Ishikawa (cell line): ENCODE measurements around the gene GNA14.

Experiments used
- CEBPB ChIP-seq: IDR thresholded peaks from 2 replicates; pipeline ENCODE4 v1.6.1; 2012
- CREB1 ChIP-seq: IDR thresholded peaks from 2 replicates; pipeline ENCODE4 v1.6.1; 2012; ENCODE audit warnings: low read depth
- EGR1 ChIP-seq: IDR thresholded peaks from 2 replicates; pipeline ENCODE4 v1.6.1; 2012
- EP300 ChIP-seq: IDR thresholded peaks from 2 replicates; pipeline ENCODE4 v1.6.1; 2012; ENCODE audit warnings: borderline replicate concordance
- FOXM1 ChIP-seq: IDR thresholded peaks from 2 replicates; pipeline ENCODE4 v1.6.1; 2012; ENCODE audit warnings: low read depth, borderline replicate concordance
- NFIC ChIP-seq: IDR thresholded peaks from 2 replicates; pipeline ENCODE4 v1.6.1; 2012
- RAD21 ChIP-seq: IDR thresholded peaks from 2 replicates; pipeline ENCODE4 v1.6.1; 2012; ENCODE audit warnings: low read depth
- TAF1 ChIP-seq: IDR thresholded peaks from 2 replicates; pipeline ENCODE4 v1.6.1; 2012; ENCODE audit warnings: low read depth, mild to moderate bottlenecking
- TCF12 ChIP-seq: IDR thresholded peaks from 2 replicates; pipeline ENCODE4 v1.6.1; 2012; ENCODE audit warnings: low read depth
- TEAD4 ChIP-seq: IDR thresholded peaks from 2 replicates; pipeline ENCODE4 v1.6.1; 2012
- YY1 ChIP-seq: IDR thresholded peaks from 2 replicates; pipeline ENCODE4 v1.6.1; 2012; ENCODE audit warnings: low read depth
- ZBTB7A ChIP-seq: IDR thresholded peaks from 2 replicates; pipeline ENCODE4 v1.6.1; 2012; ENCODE audit warnings: low read depth
- TF ChIP-seq, protein P1 (sequence below): IDR thresholded peaks from 2 replicates; pipeline ENCODE4 v1.6.1; 2012
- TF ChIP-seq, protein P2 (sequence below): IDR thresholded peaks from 2 replicates; pipeline ENCODE4 v1.6.1; 2012
- TF ChIP-seq, protein P3 (sequence below): IDR thresholded peaks from 2 replicates; pipeline ENCODE4 v1.6.1; 2012; ENCODE audit warnings: low read depth, mild to moderate bottlenecking

The GNA14 gene

DNA sequence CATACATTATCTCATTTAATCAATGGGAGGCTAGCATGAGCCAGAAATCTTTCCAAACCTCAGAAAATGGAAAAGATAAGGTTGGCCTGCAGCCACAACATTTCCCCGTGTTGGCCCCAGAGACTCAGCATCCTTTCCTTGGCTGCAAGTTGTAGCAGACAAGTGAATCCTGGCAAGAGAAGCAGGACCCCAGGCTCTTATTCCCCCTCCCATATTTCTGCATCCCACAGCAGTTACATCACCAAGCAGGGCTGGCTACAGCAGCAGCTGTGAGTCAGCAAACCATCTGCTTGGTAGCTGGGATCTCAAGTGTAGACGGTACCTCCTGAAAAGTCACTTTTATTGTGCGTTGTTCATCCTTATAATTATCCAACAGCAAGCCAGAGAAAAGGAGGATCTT is 212.4 kb downstream of the GNA14 start:
- no peak for TF ChIP-seq NFIC
- TF ChIP-seq, protein P1, sequence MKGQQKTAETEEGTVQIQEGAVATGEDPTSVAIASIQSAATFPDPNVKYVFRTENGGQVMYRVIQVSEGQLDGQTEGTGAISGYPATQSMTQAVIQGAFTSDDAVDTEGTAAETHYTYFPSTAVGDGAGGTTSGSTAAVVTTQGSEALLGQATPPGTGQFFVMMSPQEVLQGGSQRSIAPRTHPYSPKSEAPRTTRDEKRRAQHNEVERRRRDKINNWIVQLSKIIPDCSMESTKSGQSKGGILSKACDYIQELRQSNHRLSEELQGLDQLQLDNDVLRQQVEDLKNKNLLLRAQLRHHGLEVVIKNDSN: no peak

DNA sequence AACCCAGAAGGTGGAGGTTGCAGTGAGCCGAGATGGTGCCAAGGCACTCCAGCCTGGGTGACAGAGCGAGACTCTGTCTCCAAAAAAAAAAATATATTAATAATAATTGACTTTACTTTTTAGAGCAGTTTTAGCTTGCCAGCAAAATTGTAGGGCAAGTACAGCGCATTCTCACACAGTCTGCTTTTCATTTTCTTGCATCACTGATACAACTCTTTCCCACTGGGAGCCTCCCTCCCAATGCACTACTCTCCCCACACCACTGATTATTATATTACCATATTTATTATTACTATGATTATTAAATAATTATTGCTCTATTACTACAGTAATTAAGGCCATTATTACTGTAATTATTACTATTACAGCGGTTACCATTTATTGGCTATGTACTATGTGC is 212.8 kb downstream of the GNA14 start:
- TF ChIP-seq NFIC (no peak), CEBPB (no peak), TAF1 (no peak), RAD21 (no peak), TCF12 (no peak), ZBTB7A (no peak), CREB1 (no peak), EP300 (no peak), TEAD4 (no peak), EGR1 (no peak), FOXM1 (no peak), YY1 (no peak)
- TF ChIP-seq, protein P2, sequence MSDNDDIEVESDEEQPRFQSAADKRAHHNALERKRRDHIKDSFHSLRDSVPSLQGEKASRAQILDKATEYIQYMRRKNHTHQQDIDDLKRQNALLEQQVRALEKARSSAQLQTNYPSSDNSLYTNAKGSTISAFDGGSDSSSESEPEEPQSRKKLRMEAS: no peak
- TF ChIP-seq, protein P3, sequence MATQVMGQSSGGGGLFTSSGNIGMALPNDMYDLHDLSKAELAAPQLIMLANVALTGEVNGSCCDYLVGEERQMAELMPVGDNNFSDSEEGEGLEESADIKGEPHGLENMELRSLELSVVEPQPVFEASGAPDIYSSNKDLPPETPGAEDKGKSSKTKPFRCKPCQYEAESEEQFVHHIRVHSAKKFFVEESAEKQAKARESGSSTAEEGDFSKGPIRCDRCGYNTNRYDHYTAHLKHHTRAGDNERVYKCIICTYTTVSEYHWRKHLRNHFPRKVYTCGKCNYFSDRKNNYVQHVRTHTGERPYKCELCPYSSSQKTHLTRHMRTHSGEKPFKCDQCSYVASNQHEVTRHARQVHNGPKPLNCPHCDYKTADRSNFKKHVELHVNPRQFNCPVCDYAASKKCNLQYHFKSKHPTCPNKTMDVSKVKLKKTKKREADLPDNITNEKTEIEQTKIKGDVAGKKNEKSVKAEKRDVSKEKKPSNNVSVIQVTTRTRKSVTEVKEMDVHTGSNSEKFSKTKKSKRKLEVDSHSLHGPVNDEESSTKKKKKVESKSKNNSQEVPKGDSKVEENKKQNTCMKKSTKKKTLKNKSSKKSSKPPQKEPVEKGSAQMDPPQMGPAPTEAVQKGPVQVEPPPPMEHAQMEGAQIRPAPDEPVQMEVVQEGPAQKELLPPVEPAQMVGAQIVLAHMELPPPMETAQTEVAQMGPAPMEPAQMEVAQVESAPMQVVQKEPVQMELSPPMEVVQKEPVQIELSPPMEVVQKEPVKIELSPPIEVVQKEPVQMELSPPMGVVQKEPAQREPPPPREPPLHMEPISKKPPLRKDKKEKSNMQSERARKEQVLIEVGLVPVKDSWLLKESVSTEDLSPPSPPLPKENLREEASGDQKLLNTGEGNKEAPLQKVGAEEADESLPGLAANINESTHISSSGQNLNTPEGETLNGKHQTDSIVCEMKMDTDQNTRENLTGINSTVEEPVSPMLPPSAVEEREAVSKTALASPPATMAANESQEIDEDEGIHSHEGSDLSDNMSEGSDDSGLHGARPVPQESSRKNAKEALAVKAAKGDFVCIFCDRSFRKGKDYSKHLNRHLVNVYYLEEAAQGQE: no peak
- TF ChIP-seq, protein P1: no peak

DNA sequence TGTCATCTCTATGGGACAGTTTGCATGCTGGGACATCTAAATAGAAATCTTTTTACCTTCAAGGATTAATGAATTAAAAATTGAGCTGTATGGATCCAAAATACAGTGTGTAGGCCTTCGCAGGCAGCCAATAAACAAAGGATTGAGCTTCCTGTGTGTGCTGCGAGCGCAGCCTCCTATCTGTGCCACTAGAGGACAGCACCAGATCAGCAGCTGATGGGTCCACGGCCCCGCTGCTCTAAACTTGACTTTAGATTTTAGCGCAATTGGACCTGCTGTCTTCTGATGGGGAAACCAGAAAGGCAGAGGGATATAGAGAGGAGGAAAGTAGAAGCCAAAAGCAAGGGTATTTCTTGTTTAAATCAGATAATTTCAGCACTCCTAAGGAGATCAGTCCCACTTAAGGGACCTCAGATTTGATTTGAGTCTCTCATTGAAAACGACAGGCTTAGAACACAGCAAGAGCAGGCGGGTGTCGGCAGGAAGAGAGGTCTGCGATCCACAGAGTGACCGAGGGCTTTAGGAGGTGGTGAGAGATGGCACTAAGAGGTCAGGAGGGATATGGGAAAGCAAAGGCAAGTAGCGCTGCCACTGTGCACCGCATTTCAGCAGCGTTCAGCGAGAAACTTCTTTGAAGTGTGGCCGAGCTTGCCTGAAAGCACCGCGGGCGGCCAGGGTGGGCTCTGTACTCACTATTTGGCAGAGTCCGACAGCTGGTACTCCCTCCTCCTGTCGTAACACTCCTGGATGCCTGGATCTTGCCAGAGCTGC is 214.3 kb downstream of the GNA14 start:
- TF ChIP-seq RAD21: peak; percentile 99
- no peak for TF ChIP-seq NFIC
- TF ChIP-seq CEBPB: no peak

DNA sequence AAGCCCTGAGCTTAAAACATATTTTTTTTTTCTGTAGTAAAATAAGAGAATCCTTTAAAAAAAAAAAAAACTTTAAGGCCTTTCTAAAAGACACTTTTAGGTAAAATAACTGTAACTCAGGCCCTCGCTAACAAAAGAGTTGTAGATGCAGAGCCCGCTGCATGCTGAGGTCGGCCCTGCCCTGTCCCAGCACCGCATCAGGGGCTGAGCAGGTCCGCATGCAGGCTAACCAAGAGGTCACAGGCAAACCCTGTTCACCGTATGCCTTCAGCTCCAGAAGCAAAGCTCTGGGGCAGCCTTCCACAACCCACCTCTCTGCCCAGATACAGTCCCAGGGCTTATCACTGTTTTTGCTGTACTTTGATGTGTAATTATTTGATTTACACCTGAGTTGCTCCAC is 216.1 kb downstream of the GNA14 start:
- TF ChIP-seq TAF1: no peak

DNA sequence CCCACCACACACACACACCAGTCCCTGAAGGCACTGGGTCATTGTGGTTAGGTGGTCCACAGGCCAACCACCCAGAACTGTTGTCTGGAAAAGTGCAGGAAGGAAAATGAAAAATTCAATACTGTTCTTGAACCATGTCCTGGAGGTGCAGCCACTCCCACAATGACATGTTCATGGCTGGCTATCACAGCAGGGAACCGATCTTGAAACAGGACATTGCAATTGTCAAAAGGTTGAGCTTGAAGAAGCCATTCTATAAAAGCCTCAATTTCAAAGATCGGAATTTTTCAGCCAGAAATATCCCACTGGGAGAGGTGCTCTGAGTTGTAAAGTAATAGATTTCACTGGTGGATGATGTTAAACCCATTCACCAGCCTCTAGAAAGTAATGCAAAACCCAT is 218.2 kb downstream of the GNA14 start:
- peak; percentile 66 for TF ChIP-seq NFIC
- TF ChIP-seq EGR1: no peak
- peak; percentile 74 for TF ChIP-seq TCF12
- peak; percentile 43; the same call in 1 of the 2 replicates for TF ChIP-seq TEAD4
- TF ChIP-seq CEBPB: peak; percentile 49; the same call in 1 of the 2 replicates
- TF ChIP-seq CREB1: no peak
- TF ChIP-seq, protein P1: no peak
- no peak for TF ChIP-seq ZBTB7A
- no peak for TF ChIP-seq RAD21
- TF ChIP-seq YY1: no peak
- TF ChIP-seq FOXM1: peak; percentile 73
- TF ChIP-seq, protein P2: peak; percentile 13; the same call in 1 of the 2 replicates
- TF ChIP-seq EP300: peak; percentile 82
- TF ChIP-seq TAF1: no peak

DNA sequence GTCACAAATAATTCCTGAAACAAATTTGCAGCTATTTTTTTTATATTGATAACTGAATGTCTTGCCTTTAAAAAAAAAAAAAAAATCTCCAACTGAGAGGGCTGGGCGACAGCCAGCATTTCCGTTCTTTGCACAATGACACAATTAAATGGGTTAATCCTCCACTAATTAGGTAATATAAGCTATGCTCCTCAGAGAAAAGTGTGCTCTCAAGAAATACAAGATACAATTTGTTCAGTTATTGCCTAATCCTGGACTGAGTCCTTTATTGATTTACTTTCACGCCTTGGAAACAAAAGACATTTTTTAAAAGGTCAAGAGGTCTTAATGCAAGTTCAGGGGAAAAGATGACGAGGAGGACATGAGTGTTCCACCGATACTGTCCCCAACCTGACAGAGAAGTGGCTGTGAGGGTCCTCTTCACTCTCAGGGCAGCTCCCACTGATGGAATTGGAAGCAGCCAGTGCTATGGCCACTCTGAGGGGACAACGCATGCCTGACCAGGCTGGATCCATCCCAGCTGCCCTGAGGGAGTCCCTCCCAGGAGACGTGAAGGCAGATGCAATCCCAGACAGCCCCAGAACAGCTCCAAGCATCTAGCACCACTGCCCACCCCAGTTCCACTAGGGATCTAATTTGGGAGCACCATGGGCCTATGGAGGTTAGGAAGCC is 220.7 kb downstream of the GNA14 start:
- TF ChIP-seq NFIC: peak; percentile 78
- peak; percentile 53 for TF ChIP-seq TCF12
- peak; percentile 80 for TF ChIP-seq EP300
- 0 out of 2 replicates have a peak, but pooled peaks have one; percentile 36 for TF ChIP-seq TEAD4
- TF ChIP-seq CREB1: no peak
- peak; percentile 80 for TF ChIP-seq FOXM1
- TF ChIP-seq YY1: no peak
- peak; percentile 89 for TF ChIP-seq CEBPB

DNA sequence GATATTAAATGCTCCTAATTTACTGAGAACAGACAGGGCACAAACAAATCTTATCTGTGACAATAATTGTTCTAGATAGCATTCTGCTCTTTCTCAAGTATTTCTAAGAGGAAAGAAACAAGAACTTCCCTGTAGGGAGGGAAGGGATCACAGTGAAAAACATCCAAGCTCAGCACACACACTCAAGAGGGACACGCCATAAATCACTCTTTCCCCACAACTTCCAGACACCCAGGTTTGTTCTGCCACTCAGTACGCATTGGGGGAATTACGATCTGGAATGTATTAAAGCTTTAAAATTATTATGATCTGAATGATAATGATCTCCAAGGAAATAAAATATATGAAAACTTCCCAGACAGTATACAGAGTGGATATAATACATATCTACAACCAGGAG is 221.4 kb downstream of the GNA14 start:
- TF ChIP-seq CEBPB: no peak
- TF ChIP-seq, protein P1: no peak
- TF ChIP-seq, protein P3: no peak
- TF ChIP-seq RAD21: no peak
- TF ChIP-seq TCF12: no peak
- TF ChIP-seq EGR1: no peak
- TF ChIP-seq FOXM1: no peak
- TF ChIP-seq, protein P2: no peak
- no peak for TF ChIP-seq ZBTB7A
- no peak for TF ChIP-seq CREB1
- TF ChIP-seq NFIC: no peak
- no peak for TF ChIP-seq TEAD4
- no peak for TF ChIP-seq EP300
- no peak for TF ChIP-seq YY1
- no peak for TF ChIP-seq TAF1
